ENCODE measurements around the gene PLA2G4D.

The PLA2G4D gene

DNA sequence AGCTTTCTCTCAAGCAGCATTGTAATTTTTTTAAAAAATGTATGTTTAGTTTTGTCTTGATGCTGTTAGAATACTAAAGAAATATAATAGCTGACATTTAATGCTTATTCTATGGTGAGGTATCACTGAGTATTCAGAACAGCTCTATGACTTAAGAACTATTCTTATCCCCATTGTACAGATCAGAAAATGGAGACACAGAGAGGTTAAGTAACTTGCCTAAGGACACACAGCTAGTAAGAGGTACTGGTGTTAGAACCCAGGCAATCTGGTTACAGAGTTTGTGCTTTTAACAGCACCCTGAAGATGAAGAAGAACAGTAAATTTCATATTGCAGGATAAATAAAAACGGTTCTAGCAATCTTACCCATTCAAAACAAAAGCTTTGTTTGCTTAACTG is 15.5 kb downstream of the PLA2G4D start:
- H3K27ac ChIP-seq (ENCODE audit: low read length) = no peak overlapping the region
- no peaks in the 10 kb centered on the region for H4K20me1 ChIP-seq (ENCODE audit: insufficient read depth, low read length)
- no peak for DNase-seq
- no peaks in the 10 kb centered on the region; the same call in 1 of the 2 replicates for H3K27me3 ChIP-seq (replicated peaks; ENCODE audit: insufficient read depth, low read length)
- no peaks in the 10 kb centered on the region for H3K4me1 ChIP-seq (ENCODE audit: low read length)
- no peak overlapping the region for H3K4me2 ChIP-seq (ENCODE audit: low read depth, low read length)
- no peaks in the 10 kb centered on the region for H3K9me2 ChIP-seq (replicated peaks; ENCODE audit: insufficient read depth, low read length)
- H3K36me3 ChIP-seq (replicated peaks; ENCODE audit: insufficient read depth, low read length) = no peaks in the 10 kb centered on the region
- TF ChIP-seq, protein P1, sequence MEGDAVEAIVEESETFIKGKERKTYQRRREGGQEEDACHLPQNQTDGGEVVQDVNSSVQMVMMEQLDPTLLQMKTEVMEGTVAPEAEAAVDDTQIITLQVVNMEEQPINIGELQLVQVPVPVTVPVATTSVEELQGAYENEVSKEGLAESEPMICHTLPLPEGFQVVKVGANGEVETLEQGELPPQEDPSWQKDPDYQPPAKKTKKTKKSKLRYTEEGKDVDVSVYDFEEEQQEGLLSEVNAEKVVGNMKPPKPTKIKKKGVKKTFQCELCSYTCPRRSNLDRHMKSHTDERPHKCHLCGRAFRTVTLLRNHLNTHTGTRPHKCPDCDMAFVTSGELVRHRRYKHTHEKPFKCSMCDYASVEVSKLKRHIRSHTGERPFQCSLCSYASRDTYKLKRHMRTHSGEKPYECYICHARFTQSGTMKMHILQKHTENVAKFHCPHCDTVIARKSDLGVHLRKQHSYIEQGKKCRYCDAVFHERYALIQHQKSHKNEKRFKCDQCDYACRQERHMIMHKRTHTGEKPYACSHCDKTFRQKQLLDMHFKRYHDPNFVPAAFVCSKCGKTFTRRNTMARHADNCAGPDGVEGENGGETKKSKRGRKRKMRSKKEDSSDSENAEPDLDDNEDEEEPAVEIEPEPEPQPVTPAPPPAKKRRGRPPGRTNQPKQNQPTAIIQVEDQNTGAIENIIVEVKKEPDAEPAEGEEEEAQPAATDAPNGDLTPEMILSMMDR (IDR thresholded peaks at IDR 0.05; ENCODE audit: low read length) = no peak
- TF ChIP-seq EZH2 (optimal IDR thresholded peaks at IDR 0.05; ENCODE audit: low read depth, low read length) (no peak), EZH2phosphoT487 (IDR thresholded peaks at IDR 0.05; ENCODE audit: low read length) (no peak)
- H3K9ac ChIP-seq (ENCODE audit: low read length) = no peak overlapping the region
- no peak overlapping the region for H3K4me3 ChIP-seq (ENCODE audit: low read length)
- no peaks in the 10 kb centered on the region for H3F3A ChIP-seq (ENCODE audit: insufficient read depth, low read length)
- H2AFZ ChIP-seq (ENCODE audit: low read length) = no peak overlapping the region
- H3K79me2 ChIP-seq (ENCODE audit: low read length) = no peaks in the 10 kb centered on the region
- no peaks in the 10 kb centered on the region for H3K9me3 ChIP-seq (replicated peaks; ENCODE audit: insufficient read depth, low read length)

GRCh38 chr15:42077689-42078088 is 16.7 kb downstream of the PLA2G4D start:
- Histone ChIP-seq H3K9me2 (replicated peaks; ENCODE audit: insufficient read depth, low read length) (no peaks in the 10 kb centered on the region), H3K9me3 (replicated peaks; ENCODE audit: insufficient read depth, low read length) (no peaks in the 10 kb centered on the region), H3K4me1 (ENCODE audit: low read length) (no peaks in the 10 kb centered on the region), H3F3A (ENCODE audit: insufficient read depth, low read length) (no peaks in the 10 kb centered on the region), H3K79me2 (ENCODE audit: low read length) (no peaks in the 10 kb centered on the region), H2AFZ (ENCODE audit: low read length) (no peak overlapping the region), H3K4me3 (ENCODE audit: low read length) (no peak overlapping the region), H3K36me3 (replicated peaks; ENCODE audit: insufficient read depth, low read length) (no peaks in the 10 kb centered on the region), H4K20me1 (ENCODE audit: insufficient read depth, low read length) (no peaks in the 10 kb centered on the region), H3K27ac (ENCODE audit: low read length) (no peak overlapping the region), H3K4me2 (ENCODE audit: low read depth, low read length) (no peak overlapping the region), H3K27me3 (replicated peaks; ENCODE audit: insufficient read depth, low read length) (no peaks in the 10 kb centered on the region; the same call in 1 of the 2 replicates), H3K9ac (ENCODE audit: low read length) (no peak overlapping the region)
- TF ChIP-seq EZH2phosphoT487 (IDR thresholded peaks at IDR 0.05; ENCODE audit: low read length) = no peak
- TF ChIP-seq, protein P1 (IDR thresholded peaks at IDR 0.05; ENCODE audit: low read length) = no peak
- TF ChIP-seq EZH2 (optimal IDR thresholded peaks at IDR 0.05; ENCODE audit: low read depth, low read length) = no peak
- no peak for DNase-seq

GRCh38 chr15:42073418-42073817 is 20.9 kb downstream of the PLA2G4D start:
- Histone ChIP-seq H4K20me1 (ENCODE audit: insufficient read depth, low read length) (no peaks in the 10 kb centered on the region), H3K4me2 (ENCODE audit: low read depth, low read length) (no peak overlapping the region), H3K4me1 (ENCODE audit: low read length) (no peaks in the 10 kb centered on the region), H3K27ac (ENCODE audit: low read length) (no peak overlapping the region), H3K27me3 (replicated peaks; ENCODE audit: insufficient read depth, low read length) (no peaks in the 10 kb centered on the region), H3K79me2 (ENCODE audit: low read length) (no peaks in the 10 kb centered on the region), H3K4me3 (ENCODE audit: low read length) (no peak overlapping the region), H2AFZ (ENCODE audit: low read length) (no peak overlapping the region), H3F3A (ENCODE audit: insufficient read depth, low read length) (no peaks in the 10 kb centered on the region), H3K9me3 (replicated peaks; ENCODE audit: insufficient read depth, low read length) (no peaks in the 10 kb centered on the region), H3K9me2 (replicated peaks; ENCODE audit: insufficient read depth, low read length) (no peaks in the 10 kb centered on the region), H3K9ac (ENCODE audit: low read length) (no peak overlapping the region), H3K36me3 (replicated peaks; ENCODE audit: insufficient read depth, low read length) (no peaks in the 10 kb centered on the region)
- TF ChIP-seq, protein P1 (IDR thresholded peaks at IDR 0.05; ENCODE audit: low read length) = no peak
- no peak for TF ChIP-seq EZH2 (optimal IDR thresholded peaks at IDR 0.05; ENCODE audit: low read depth, low read length)
- no peak for TF ChIP-seq EZH2phosphoT487 (IDR thresholded peaks at IDR 0.05; ENCODE audit: low read length)
- DNase-seq = no peak
